AG10803 (cell line): ENCODE data around the gene ARHGAP10.

Experiments
- DNase-seq: peaks from one replicate; pipeline ENCODE4 v3.0.0; 2010; ENCODE audit warnings: low read depth
- H3K4me3 ChIP-seq: 2 replicates; pipeline ENCODE4 v1.5.1; 2011; ENCODE audit warnings: mild to moderate bottlenecking, low read length, control low read depth
- TF ChIP-seq, protein P1 (sequence below): conservative IDR thresholded peaks from 2 replicates; pipeline ENCODE4 v1.5.1; 2011; ENCODE audit warnings: mild to moderate bottlenecking, low read length, control low read depth, inconsistent platforms

Gene ARHGAP10

DNA sequence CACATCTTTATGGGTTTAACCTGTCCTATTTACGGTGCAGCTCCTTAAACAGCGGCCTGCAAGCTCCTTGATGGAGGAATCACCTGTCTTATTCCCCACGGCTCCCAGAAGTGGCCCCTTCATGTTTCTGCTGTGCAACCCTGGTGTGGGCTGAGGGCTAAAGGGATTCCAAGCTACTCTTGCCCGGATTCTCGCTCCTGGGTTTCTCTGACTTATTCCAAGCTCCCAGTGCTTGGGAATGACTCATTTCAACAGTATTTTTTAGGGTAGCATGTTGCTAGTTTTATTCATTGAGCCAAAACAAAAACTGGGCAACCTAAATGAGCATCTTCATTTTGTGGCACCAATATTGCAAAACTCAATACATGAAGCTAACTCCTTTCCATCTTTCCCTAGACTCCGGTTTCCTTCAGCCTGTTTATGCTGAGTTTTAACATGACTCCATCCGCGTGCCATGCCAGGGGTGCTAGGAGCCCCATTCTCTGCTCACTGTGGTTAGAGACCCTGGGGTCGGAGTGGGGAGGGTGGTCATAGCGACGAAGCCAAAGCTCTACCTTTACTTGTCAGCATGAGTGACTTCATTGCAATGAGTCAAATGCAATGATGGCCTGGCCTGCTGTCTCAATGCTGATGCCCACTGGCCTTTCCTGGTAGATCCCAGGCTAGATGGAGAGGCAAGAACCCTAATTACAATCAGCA lies 360.6 kb downstream of the ARHGAP10 start:
- TF ChIP-seq, protein P1, sequence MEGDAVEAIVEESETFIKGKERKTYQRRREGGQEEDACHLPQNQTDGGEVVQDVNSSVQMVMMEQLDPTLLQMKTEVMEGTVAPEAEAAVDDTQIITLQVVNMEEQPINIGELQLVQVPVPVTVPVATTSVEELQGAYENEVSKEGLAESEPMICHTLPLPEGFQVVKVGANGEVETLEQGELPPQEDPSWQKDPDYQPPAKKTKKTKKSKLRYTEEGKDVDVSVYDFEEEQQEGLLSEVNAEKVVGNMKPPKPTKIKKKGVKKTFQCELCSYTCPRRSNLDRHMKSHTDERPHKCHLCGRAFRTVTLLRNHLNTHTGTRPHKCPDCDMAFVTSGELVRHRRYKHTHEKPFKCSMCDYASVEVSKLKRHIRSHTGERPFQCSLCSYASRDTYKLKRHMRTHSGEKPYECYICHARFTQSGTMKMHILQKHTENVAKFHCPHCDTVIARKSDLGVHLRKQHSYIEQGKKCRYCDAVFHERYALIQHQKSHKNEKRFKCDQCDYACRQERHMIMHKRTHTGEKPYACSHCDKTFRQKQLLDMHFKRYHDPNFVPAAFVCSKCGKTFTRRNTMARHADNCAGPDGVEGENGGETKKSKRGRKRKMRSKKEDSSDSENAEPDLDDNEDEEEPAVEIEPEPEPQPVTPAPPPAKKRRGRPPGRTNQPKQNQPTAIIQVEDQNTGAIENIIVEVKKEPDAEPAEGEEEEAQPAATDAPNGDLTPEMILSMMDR: no peak
- no peak overlapping the region for H3K4me3 ChIP-seq
- DNase-seq: peak; percentile 27

DNA sequence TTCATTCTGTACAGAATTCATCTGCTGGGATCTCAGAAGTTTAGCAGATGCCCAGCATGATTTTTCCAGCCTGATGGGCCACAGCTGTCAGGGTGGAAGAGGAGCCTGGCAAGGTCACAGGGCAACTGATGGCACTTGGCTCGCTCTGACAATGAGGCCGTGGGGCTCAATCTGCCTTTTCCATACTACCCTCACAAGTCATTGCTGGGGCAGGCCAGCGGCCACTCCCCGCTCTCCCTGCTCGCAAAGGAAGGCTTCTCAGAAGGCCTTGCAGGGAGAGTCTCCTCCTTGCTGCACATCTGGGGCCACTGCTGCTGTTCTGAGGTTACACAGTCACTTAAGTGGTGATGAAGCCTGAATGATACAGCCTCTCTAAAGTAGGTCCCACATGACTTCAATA lies 361.2 kb downstream of the ARHGAP10 start:
- H3K4me3 ChIP-seq: no peak overlapping the region
- TF ChIP-seq, protein P1: no peak
- no peak for DNase-seq

DNA sequence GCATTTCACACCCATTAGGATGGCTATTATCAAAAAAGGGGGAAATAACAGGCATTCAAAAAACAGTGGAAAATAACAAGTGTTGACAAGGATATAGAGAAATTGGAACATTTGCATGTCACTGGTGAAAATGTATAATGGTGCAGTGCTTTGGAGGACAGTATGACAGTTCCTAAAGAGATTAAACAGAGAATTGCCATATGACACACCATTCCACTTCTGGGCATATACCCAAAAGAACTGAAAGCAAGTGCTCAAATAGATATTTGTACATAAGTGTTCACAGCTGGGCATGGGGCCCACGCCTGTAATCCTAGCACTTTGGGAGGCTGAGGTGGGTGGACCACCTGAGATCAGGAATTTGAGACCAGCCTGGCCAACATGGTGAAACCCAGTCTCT lies 362.3 kb downstream of the ARHGAP10 start:
- no peak for DNase-seq
- TF ChIP-seq, protein P1: no peak
- no peak overlapping the region for H3K4me3 ChIP-seq

DNA sequence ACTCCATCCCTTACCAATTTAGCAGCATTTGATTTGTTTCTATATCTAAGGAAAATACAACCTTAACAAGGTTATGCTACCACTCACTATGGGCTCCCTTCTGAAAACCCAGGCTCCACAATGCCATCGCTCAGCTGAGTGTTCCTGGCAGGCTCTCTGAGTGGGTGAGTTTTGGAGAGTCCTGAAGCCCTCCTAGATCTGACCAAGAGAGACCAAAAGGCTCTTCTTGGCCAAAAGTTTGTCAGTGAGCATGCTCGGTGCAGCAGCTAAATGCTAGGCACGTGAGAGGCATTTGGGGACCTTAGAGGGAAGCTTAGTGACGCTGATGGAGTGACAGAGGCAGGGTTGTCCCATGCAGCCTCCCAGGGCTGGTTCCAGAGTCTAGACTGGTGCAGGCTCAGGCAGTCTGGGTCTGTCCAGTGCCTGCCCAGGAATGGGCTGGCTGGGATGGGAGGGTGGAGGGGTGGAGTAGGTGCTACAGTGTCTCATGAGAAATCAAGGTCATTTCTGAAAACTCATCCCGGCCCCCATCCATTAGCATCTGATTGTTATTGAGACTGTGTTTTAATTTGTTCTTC lies 363.5 kb downstream of the ARHGAP10 start:
- no peak for DNase-seq

DNA sequence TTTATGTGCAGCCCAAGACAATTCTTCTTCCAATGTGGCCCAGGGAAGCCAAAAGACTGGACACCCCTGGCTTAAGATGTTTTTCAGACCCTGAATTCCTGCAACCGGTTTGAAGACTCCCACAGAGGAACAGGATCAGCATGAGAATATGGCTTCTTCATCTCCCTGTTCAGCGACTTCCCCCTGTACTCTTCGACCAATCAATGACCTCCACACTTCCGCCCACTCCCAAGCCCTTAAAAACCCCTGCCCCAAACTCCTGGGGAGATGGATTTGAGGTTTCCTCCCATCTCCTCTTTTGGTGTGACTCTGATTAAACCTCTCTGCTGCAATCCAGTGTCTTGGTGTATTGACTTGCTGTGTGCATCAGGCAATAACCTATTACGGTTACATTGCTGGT lies 365.9 kb downstream of the ARHGAP10 start:
- H3K4me3 ChIP-seq: no peak overlapping the region
- DNase-seq: no peak
- TF ChIP-seq, protein P1: no peak

More for the DNA sequence above, 363.5 kb downstream of the ARHGAP10 start:
- H3K4me3 ChIP-seq: no peak overlapping the region
- TF ChIP-seq, protein P1: no peak

DNA sequence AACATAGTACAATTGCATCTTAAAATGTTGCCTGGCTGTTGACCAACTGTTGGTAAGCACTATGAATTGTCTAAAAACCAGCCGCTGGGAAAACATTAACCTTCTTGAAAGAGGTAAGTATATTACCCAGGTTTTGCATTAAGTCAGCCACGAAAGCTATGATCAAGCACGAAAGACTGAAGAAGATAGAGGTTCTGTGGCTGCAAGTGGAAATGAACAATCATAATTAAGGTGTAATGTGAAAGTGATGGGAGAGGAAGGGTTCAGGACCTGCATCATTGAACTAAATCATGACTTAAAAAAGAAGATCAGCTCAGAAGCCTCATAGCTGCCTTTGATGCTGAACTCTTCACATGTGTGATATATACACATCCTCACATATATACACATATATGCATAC lies 369.3 kb downstream of the ARHGAP10 start:
- TF ChIP-seq, protein P1: no peak
- no peak overlapping the region for H3K4me3 ChIP-seq
- no peak for DNase-seq

DNA sequence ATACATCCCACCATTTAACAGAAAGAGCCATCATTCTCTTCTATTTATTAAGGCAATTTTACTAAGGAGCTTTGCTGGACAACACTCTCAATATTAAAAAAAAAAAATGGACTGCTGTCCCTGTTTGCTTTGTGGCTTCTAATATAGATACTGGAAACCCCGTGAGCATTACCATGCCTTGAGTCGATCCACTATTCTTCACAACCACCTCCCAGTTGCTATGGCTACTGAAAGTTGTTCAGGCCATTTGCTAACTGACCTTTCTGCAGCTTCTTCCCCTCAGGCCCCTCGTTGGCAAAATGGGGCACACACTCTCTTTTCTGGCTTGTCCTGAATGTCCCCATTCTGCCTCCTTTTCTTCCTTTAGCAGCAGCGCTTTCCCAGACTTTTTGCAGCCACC lies 369.9 kb downstream of the ARHGAP10 start:
- TF ChIP-seq, protein P1: no peak
- DNase-seq: no peak
- no peak overlapping the region for H3K4me3 ChIP-seq
